K562 (cell line): Measurements from ENCODE around the gene PDGFC. TPM values are rescaled to one million over a fixed set of nuclear protein-coding genes. Genes with fewer than 3 reads are reported as not detected.

Experiments
- ATAC-seq: fragments of 200-7000 bp; cut with Tn5 transposase; 3 replicates; pipeline ENCODE4 v1.9.1; 2020; ENCODE audit warnings: moderate library complexity
- BruUV-seq: library from RNA; stranded (reverse); fragments of 400-500 nt; replicated peaks from 2 replicates; lab custom pipeline; 2021; lab: Mats Ljungman, UMichigan
- CTCF ChIA-PET: fragments of 300-600 bp; formaldehyde crosslinking; extraction: SDS; loops from one replicate; lab custom pipeline; 2021; ENCODE audit warnings: low intra/inter-chr PET ratio; lab: Yijun Ruan, JAX
- POLR2A ChIA-PET: fragments of 300-600, 350-650 bp; sonication (Branson Sonifier 250); formaldehyde crosslinking; extraction: SDS; loops from one replicate; lab custom pipeline; 2021; ENCODE audit warnings: antibody characterized with exemption, inconsistent platforms; lab: Yijun Ruan, JAX
- DNase-seq, 4 experiments: peaks; one replicate each; pipeline versions ENCODE4 v3.0.0 to v3.0.0-alpha.2; 2011 to 2018; ENCODE audit warnings: low spot score in 3 of 4, mixed read lengths in 3 of 4; ENCODE audit errors: extremely low read depth in 1 of 4
- FAIRE-seq: peaks from 2 replicates; lab custom pipeline; 2011; peaks lifted over from hg19 to GRCh38; lab: Jason Lieb, UNC
- H2AFZ ChIP-seq: 2 replicates; pipeline ENCODE4 v1.6.0; 2011; ENCODE audit warnings: low read depth, low read length, control low read depth, inconsistent platforms
- H3K27ac ChIP-seq: fragments of 200-600 bp; 3 replicates; pipeline ENCODE4 v1.8.0; 2011; ENCODE audit warnings: low read depth, mild to moderate bottlenecking, control low read depth, inconsistent platforms, low read length, moderate library complexity, mixed read lengths; ENCODE audit errors: extremely low read depth
- H3K27me3 ChIP-seq, 2 experiments: fragments of 300-600 bp in 1 of 2; 2 replicates in 1 of 2; 3 replicates in 1 of 2; pipeline versions ENCODE4 v1.6.0 to v1.8.0; 2011; ENCODE audit warnings: inconsistent platforms in 2 of 2, low read length in 2 of 2, mild to moderate bottlenecking in 1 of 2, mixed read lengths in 1 of 2, moderate library complexity in 1 of 2; ENCODE audit not compliant: control insufficient read depth in 2 of 2, insufficient read depth in 2 of 2
- H3K36me3 ChIP-seq: fragments of 300-600 bp; 3 replicates; pipeline ENCODE4 v1.8.0; 2011; ENCODE audit warnings: mild to moderate bottlenecking, low read length, inconsistent platforms; ENCODE audit not compliant: control insufficient read depth, insufficient read depth
- H3K4me1 ChIP-seq, 2 experiments: fragments of 200-600 bp in 1 of 2; replicated peaks in 1 of 2; 2 replicates in 1 of 2; 3 replicates in 1 of 2; pipeline versions ENCODE4 v1.5.1 to v1.8.0; 2011; ENCODE audit warnings: inconsistent platforms in 2 of 2, low read length in 2 of 2, mild to moderate bottlenecking in 1 of 2, mixed read lengths in 1 of 2, moderate library complexity in 1 of 2; ENCODE audit not compliant: control insufficient read depth in 2 of 2, insufficient read depth in 2 of 2
- H3K4me2 ChIP-seq: 2 replicates; pipeline ENCODE4 v1.6.1; 2011; ENCODE audit warnings: low read length, control low read depth, inconsistent platforms, mixed read lengths; ENCODE audit not compliant: insufficient read depth
- H3K4me3 ChIP-seq: fragments of 200-600 bp; sonication (generic), shearing (Covaris generic); 2 replicates; pipeline ENCODE4 v1.5.1; 2016; ENCODE audit warnings: control low read depth, inconsistent platforms
- H3K79me2 ChIP-seq: fragments of 200-600 bp; 3 replicates; pipeline ENCODE4 v1.8.0; 2011; ENCODE audit warnings: low read length, inconsistent platforms; ENCODE audit not compliant: control insufficient read depth, insufficient read depth
- H3K9ac ChIP-seq, 2 experiments: 2 replicates each; pipeline versions ENCODE4 v1.6.0 to v1.6.1; 2011; ENCODE audit warnings: low read depth in 2 of 2, low read length in 2 of 2, control low read depth in 1 of 2, inconsistent platforms in 1 of 2, mild to moderate bottlenecking in 1 of 2, mixed read lengths in 1 of 2; ENCODE audit not compliant: insufficient read depth in 1 of 2
- H3K9me1 ChIP-seq: one replicate; pipeline ENCODE4 v1.6.0; 2011; ENCODE audit warnings: inconsistent platforms, mild to moderate bottlenecking, low read length, moderate library complexity; ENCODE audit not compliant: control insufficient read depth, insufficient read depth
- H3K9me3 ChIP-seq: replicated peaks from 2 replicates; pipeline ENCODE4 v1.5.1; 2011; ENCODE audit warnings: low read depth, low read length, inconsistent platforms; ENCODE audit not compliant: control insufficient read depth, insufficient read depth
- H4K20me1 ChIP-seq: replicated peaks from 2 replicates; pipeline ENCODE4 v1.6.1; 2011; ENCODE audit warnings: low read length, inconsistent platforms, mixed read lengths; ENCODE audit not compliant: control insufficient read depth, insufficient read depth
- CHCHD3 ChIP-seq: fragments of 250-450 bp; sonication (Bioruptor Pico); IDR thresholded peaks from 2 replicates; pipeline ENCODE4 v2.1.2; 2022; ENCODE audit warnings: mild to moderate bottlenecking
- CREM ChIP-seq: IDR thresholded peaks from 2 replicates; pipeline ENCODE4 v1.6.1; 2014; ENCODE audit warnings: antibody characterized with exemption, low read depth
- E4F1 ChIP-seq: fragments of 250-450 bp; sonication (Bioruptor Pico); IDR thresholded peaks from 2 replicates; pipeline ENCODE4 v1.5.0; 2021; ENCODE audit warnings: mild to moderate bottlenecking, borderline replicate concordance
- GATA2 ChIP-seq: sonication (generic); formaldehyde crosslinking; IDR thresholded peaks from 2 replicates; pipeline ENCODE4 v1.4.0; 2020; ENCODE audit warnings: mild to moderate bottlenecking, missing genetic modification reagents
- HNRNPLL ChIP-seq: fragments of 200-400 bp; formaldehyde crosslinking; IDR thresholded peaks from 2 replicates; pipeline ENCODE4 v1.6.1; 2017; ENCODE audit warnings: low read length, low read depth, mild to moderate bottlenecking; ENCODE audit not compliant: poor library complexity, severe bottlenecking
- KDM2B ChIP-seq: fragments of 250-450 bp; sonication (Bioruptor Pico); IDR thresholded peaks from 2 replicates; pipeline ENCODE4 v1.8.0; 2021; ENCODE audit warnings: mild to moderate bottlenecking, moderate library complexity
- MAFG ChIP-seq: fragments of 450-650 bp; conservative IDR thresholded peaks from 2 replicates; pipeline ENCODE4 v1.6.1; 2016; ENCODE audit warnings: missing genetic modification characterization, missing compliant biosample characterization
- MYBL2 ChIP-seq, 2 experiments: fragments of 450-650 bp in 1 of 2; sonication (generic) in 1 of 2; formaldehyde crosslinking in 1 of 2; IDR thresholded peaks; 2 replicates each; pipeline versions ENCODE4 v1.6.1 to v1.8.1; 2017 to 2022; ENCODE audit warnings: borderline replicate concordance in 1 of 2, inconsistent platforms in 1 of 2, low read depth in 1 of 2, mild to moderate bottlenecking in 1 of 2, missing genetic modification reagents in 1 of 2, moderate library complexity in 1 of 2
- NUFIP1 ChIP-seq: fragments of 450-650 bp; IDR thresholded peaks from 2 replicates; pipeline ENCODE4 v1.6.1; 2018; ENCODE audit not compliant: partially characterized antibody
- PHTF2 ChIP-seq: fragments of 250-450 bp; sonication (Bioruptor Pico); IDR thresholded peaks from 2 replicates; pipeline ENCODE4 v1.5.0; 2021; ENCODE audit warnings: mild to moderate bottlenecking
- RBM17 ChIP-seq: fragments of 200-400 bp; formaldehyde crosslinking; IDR thresholded peaks from 2 replicates; pipeline ENCODE4 v1.6.1; 2017; ENCODE audit warnings: low read depth, mild to moderate bottlenecking, low read length, borderline replicate concordance
- SMAD2 ChIP-seq: fragments of 150-350 bp; IDR thresholded peaks from 2 replicates; pipeline ENCODE4 v1.6.1; 2014; ENCODE audit warnings: low read depth, mild to moderate bottlenecking, low read length
- SMARCA5 ChIP-seq: fragments of 450-650 bp; IDR thresholded peaks from 2 replicates; pipeline ENCODE4 v1.6.1; 2016
- SUPT5H ChIP-seq: fragments of 450-650 bp; IDR thresholded peaks from 2 replicates; pipeline ENCODE4 v1.6.1; 2016
- ZBTB1 ChIP-seq: sonication (generic); formaldehyde crosslinking; IDR thresholded peaks from 2 replicates; pipeline ENCODE4 v1.8.1; 2023; ENCODE audit warnings: missing genetic modification reagents, low read depth, mild to moderate bottlenecking, borderline replicate concordance
- ZBTB7A ChIP-seq: IDR thresholded peaks from 2 replicates; pipeline ENCODE4 v1.6.1; 2011; ENCODE audit warnings: low read depth, mild to moderate bottlenecking, low read length, moderate library complexity, borderline replicate concordance; ENCODE audit not compliant: control insufficient read depth
- ZNF12 ChIP-seq: sonication (generic); formaldehyde crosslinking; IDR thresholded peaks from 2 replicates; pipeline ENCODE4 v1.4.0; 2020; ENCODE audit warnings: mild to moderate bottlenecking, missing genetic modification reagents
- WGBS: fragments of 100-300 bp; shearing (Covaris generic); methylation state at CpG from one replicate; pipeline ENCODE4 v1.1.6; 2016; ENCODE audit warnings: low coverage, mixed read lengths; ENCODE audit not compliant: insufficient coverage; ENCODE audit errors: missing lambda C conversion rate; 5-methylcytosine and 5-hydroxymethylcytosine counted together
- in situ Hi-C: fragments of 300-500 bp; cut with MboI; formaldehyde crosslinking; loops from 4 replicates; pipeline ENCODE4 v1.15.0; 2018; ENCODE audit warnings: inconsistent platforms, mixed read lengths
- intact Hi-C: fragments of 100-400 bp; cut with micrococcal nuclease; formaldehyde crosslinking; loops from 2 replicates; pipeline ENCODE4 v1.14.2; 2022
- polyA plus RNA-seq, 8 experiments: library from polyadenylated mRNA; depleted of rRNA in 4 of 8; stranded (reverse) in 5 of 8; unstranded in 3 of 8; fragments of >200 nt; fragmentation: Nextera tagmentation in 2 of 8; fragmentation: Illumina TruSeq in 1 of 8; extraction: Ambion mirVana in 2 of 8; extraction: Trizol in 1 of 8; gene quantifications; 2 replicates each; pipeline versions ENCODE4 v1.2.1 to v1.2.3, GENCODE V29; 2011 to 2014; ENCODE audit warnings: inconsistent platforms in 1 of 8, missing spikeins in 1 of 8
- total RNA-seq, 7 experiments: library from RNA; depleted of rRNA in 6 of 7; stranded (reverse); fragments of >200 nt in 6 of 7; fragmentation: Illumina TruSeq in 2 of 7; extraction: Trizol in 2 of 7; gene quantifications; 2 replicates each; pipeline versions ENCODE4 v1.2.1 to v1.2.3, GENCODE V29; 2011 to 2021; ENCODE audit warnings: low replicate concordance in 1 of 7
- TF ChIP-seq, protein P1 (sequence below): fragments of 250-450 bp; sonication (Bioruptor Pico); IDR thresholded peaks from 2 replicates; pipeline ENCODE4 v1.9.0; 2021; ENCODE audit warnings: mild to moderate bottlenecking, inconsistent platforms
- TF ChIP-seq, protein P2 (sequence below): fragments of 450-650 bp; formaldehyde crosslinking; IDR thresholded peaks from 2 replicates; pipeline ENCODE4 v1.4.0; 2020; ENCODE audit warnings: mild to moderate bottlenecking

Gene PDGFC
- total and polyA plus RNA-seq, 9 of the 15 experiments (the other 6 are each of a cell fraction or from before 2014, with no cell fraction given) = not detected

DNA sequence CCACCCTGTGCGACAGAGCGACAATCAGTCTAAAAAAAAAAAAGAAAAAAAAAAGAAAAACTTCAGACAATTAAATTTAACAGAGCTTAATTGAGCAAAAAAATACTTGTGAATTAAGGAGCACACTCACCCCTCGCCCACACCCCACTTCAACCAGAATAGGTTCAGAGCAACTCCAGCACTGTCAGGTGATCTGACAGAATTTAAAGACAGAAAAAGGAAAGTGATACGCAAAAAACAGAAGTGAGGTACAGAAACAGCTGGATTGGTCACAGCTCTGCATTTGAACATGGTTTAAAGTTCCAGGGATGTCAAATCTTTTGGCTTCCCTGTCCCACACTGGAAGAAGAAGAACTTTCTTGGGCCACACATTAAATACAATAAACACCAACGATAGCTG lies 174.4 kb downstream of the PDGFC start:
- Histone ChIP-seq H3K79me2 (no peaks in the 10 kb centered on the region), H3K4me3 (no peak overlapping the region), H4K20me1 (no peaks in the 10 kb centered on the region), H3K4me1 (no peaks in the 10 kb centered on the region), H3K9ac (no peak overlapping the region), H3K9me3 (no peaks in the 10 kb centered on the region), H2AFZ (no peak overlapping the region), H3K27me3 (no peaks in the 10 kb centered on the region), H3K4me2 (no peak overlapping the region), H3K27ac (no peak overlapping the region), H3K36me3 (no peaks in the 10 kb centered on the region), H3K9me1 (no peaks in the 10 kb centered on the region)
- FAIRE-seq (no peak), DNase-seq (no peak), ATAC-seq (no peak)
- POLR2A ChIA-PET = no interaction called here
- BruUV-seq = no TSS peak
- CTCF ChIA-PET = no interaction called here
- intact Hi-C loops = no loop called here
- 0% methylated on average over 5 of the region's 5 CpGs for WGBS
- in situ Hi-C loops = no loop called here
- TF ChIP-seq, protein P1, sequence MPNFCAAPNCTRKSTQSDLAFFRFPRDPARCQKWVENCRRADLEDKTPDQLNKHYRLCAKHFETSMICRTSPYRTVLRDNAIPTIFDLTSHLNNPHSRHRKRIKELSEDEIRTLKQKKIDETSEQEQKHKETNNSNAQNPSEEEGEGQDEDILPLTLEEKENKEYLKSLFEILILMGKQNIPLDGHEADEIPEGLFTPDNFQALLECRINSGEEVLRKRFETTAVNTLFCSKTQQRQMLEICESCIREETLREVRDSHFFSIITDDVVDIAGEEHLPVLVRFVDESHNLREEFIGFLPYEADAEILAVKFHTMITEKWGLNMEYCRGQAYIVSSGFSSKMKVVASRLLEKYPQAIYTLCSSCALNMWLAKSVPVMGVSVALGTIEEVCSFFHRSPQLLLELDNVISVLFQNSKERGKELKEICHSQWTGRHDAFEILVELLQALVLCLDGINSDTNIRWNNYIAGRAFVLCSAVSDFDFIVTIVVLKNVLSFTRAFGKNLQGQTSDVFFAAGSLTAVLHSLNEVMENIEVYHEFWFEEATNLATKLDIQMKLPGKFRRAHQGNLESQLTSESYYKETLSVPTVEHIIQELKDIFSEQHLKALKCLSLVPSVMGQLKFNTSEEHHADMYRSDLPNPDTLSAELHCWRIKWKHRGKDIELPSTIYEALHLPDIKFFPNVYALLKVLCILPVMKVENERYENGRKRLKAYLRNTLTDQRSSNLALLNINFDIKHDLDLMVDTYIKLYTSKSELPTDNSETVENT (CRISPR knock-in tag) = no peak
- TF ChIP-seq SMARCA5 = no peak
- TF ChIP-seq, protein P2, sequence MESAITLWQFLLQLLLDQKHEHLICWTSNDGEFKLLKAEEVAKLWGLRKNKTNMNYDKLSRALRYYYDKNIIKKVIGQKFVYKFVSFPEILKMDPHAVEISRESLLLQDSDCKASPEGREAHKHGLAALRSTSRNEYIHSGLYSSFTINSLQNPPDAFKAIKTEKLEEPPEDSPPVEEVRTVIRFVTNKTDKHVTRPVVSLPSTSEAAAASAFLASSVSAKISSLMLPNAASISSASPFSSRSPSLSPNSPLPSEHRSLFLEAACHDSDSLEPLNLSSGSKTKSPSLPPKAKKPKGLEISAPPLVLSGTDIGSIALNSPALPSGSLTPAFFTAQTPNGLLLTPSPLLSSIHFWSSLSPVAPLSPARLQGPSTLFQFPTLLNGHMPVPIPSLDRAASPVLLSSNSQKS (CRISPR knock-in tag) = no peak
- no peak for TF ChIP-seq CREM
- no peak for TF ChIP-seq ZNF12 (CRISPR knock-in tag)
- no peak for TF ChIP-seq RBM17
- no peak for TF ChIP-seq ZBTB1 (CRISPR knock-in tag)
- TF ChIP-seq GATA2 (CRISPR knock-in tag) = no peak
- TF ChIP-seq HNRNPLL = no peak
- TF ChIP-seq MYBL2 (IDR thresholded peaks at IDR 0.05; ENCODE audit: low read depth) = no peak
- no peak for TF ChIP-seq MYBL2 (CRISPR knock-in tag; IDR thresholded peaks at IDR 0.05; ENCODE audit: borderline replicate concordance)
- TF ChIP-seq SMAD2 = no peak
- no peak for TF ChIP-seq E4F1 (CRISPR knock-in tag)
- TF ChIP-seq KDM2B = no peak
- TF ChIP-seq PHTF2 (CRISPR knock-in tag) = no peak
- no peak for TF ChIP-seq CHCHD3 (CRISPR knock-in tag)
- TF ChIP-seq NUFIP1 = no peak
- TF ChIP-seq ZBTB7A = no peak
- no peak for TF ChIP-seq SUPT5H
- no peak for TF ChIP-seq MAFG (tag)
